B cell (primary cell): ENCODE results near the gene MAPRE2. TPM values are rescaled to one million over a fixed set of nuclear protein-coding genes. Genes with fewer than 3 reads are reported as not detected.

Source experiments
- ATAC-seq: fragments of 200-7000 bp; cut with Tn5 transposase; one replicate; pipeline ENCODE4 v1.10.0; 2021; ENCODE audit warnings: low read depth, mild to moderate bottlenecking, moderate number of reproducible peaks, moderate library complexity
- CTCF ChIA-PET: fragments of 350-600 bp; sonication (Branson Sonifier 250); formaldehyde crosslinking; loops from one replicate; lab custom pipeline; 2021; ENCODE audit warnings: antibody characterized with exemption, inconsistent platforms; lab: Charles Lee
- POLR2A ChIA-PET: fragments of 350-600 bp; sonication (Branson Sonifier 250); formaldehyde crosslinking; loops from one replicate; lab custom pipeline; 2021; ENCODE audit warnings: antibody characterized with exemption; lab: Charles Lee
- DNase-seq: peaks from one replicate; pipeline ENCODE4 v3.0.0; 2013
- H2AFZ ChIP-seq: 2 replicates; pipeline ENCODE4 v1.6.1; 2012; ENCODE audit warnings: mild to moderate bottlenecking, low read depth, low read length; ENCODE audit not compliant: insufficient read depth, poor library complexity, severe bottlenecking
- H3K27ac ChIP-seq, 2 donors: 1 replicate in 1 of 2; 2 replicates in 1 of 2; pipeline ENCODE4 v1.5.1; 2012 to 2013; ENCODE audit warnings: low read length in 2 of 2, mild to moderate bottlenecking in 2 of 2, moderate library complexity in 1 of 2
- H3K27me3 ChIP-seq, 4 experiments: fragments of 200-600 bp in 1 of 4; sonication (generic) in 1 of 4; replicated peaks in 1 of 4; 1 replicate in 2 of 4; 2 replicates in 2 of 4; pipeline versions ENCODE4 v1.6.1 to v1.7.0; 2013 to 2016; ENCODE audit warnings: low read length in 3 of 4, mild to moderate bottlenecking in 2 of 4, mixed read lengths in 1 of 4, moderate library complexity in 1 of 4; ENCODE audit not compliant: insufficient read depth in 4 of 4, control insufficient read depth in 3 of 4; ENCODE audit errors: control extremely low read depth in 1 of 4
- H3K36me3 ChIP-seq, 2 experiments: replicated peaks in 1 of 2; 1 replicate in 1 of 2; 2 replicates in 1 of 2; pipeline versions ENCODE4 v1.6.1 to v1.7.1; 2013; ENCODE audit warnings: low read length in 1 of 2; ENCODE audit not compliant: insufficient read depth in 2 of 2, control insufficient read depth in 1 of 2; ENCODE audit errors: control extremely low read depth in 1 of 2, extremely low read depth in 1 of 2
- H3K4me1 ChIP-seq, 2 donors: fragments of 200-600 bp in 1 of 2; sonication (generic) in 1 of 2; 1 replicate in 1 of 2; 2 replicates in 1 of 2; pipeline versions ENCODE4 v1.5.1 to v1.6.1; 2013 to 2017; ENCODE audit warnings: low read length in 2 of 2; ENCODE audit not compliant: control insufficient read depth in 2 of 2, insufficient read depth in 2 of 2
- H3K4me2 ChIP-seq: replicated peaks from 2 replicates; pipeline ENCODE3; 2012; ENCODE audit warnings: mild to moderate bottlenecking, low read depth, low read length; ENCODE audit not compliant: poor library complexity, severe bottlenecking
- H3K4me3 ChIP-seq, 5 experiments: fragments of 200-600 bp in 1 of 5; sonication (generic) in 1 of 5; 1 replicate in 3 of 5; 2 replicates in 2 of 5; pipeline versions ENCODE4 v1.5.1 to v1.7.0; 2011 to 2016; ENCODE audit warnings: low read length in 4 of 5, mild to moderate bottlenecking in 4 of 5, low read depth in 2 of 5, control low read depth in 1 of 5, moderate library complexity in 1 of 5; ENCODE audit not compliant: insufficient read depth in 1 of 5; ENCODE audit errors: control extremely low read depth in 1 of 5, extremely low read depth in 1 of 5
- H3K79me2 ChIP-seq: fragments of 200-600 bp; sonication (generic); one replicate; pipeline ENCODE4 v1.6.0; 2016; ENCODE audit warnings: low read length; ENCODE audit not compliant: control insufficient read depth, insufficient read depth
- H3K9ac ChIP-seq: fragments of 200-600 bp; sonication (generic); 2 replicates; pipeline ENCODE4 v1.6.1; 2017; ENCODE audit warnings: mild to moderate bottlenecking, low read length, moderate library complexity
- H3K9me3 ChIP-seq, 3 donors: one replicate each; pipeline versions ENCODE4 v1.6.1 to v1.7.1; 2013; ENCODE audit warnings: low read length in 2 of 3; ENCODE audit not compliant: control insufficient read depth in 2 of 3, insufficient read depth in 1 of 3; ENCODE audit errors: control extremely low read depth in 1 of 3
- H4K20me1 ChIP-seq: 2 replicates; pipeline ENCODE4 v1.6.0; 2012; ENCODE audit warnings: mild to moderate bottlenecking, low read length; ENCODE audit not compliant: insufficient read depth, control insufficient read depth, poor library complexity, severe bottlenecking
- H3K27ac Mint-ChIP-seq: one replicate; pipeline ENCODE4 v1.8.0; 2021; ENCODE audit warnings: mixed read lengths
- H3K27me3 Mint-ChIP-seq: one replicate; pipeline ENCODE4 v1.8.0; 2021; ENCODE audit warnings: mixed read lengths
- H3K4me1 Mint-ChIP-seq: one replicate; pipeline ENCODE4 v1.8.0; 2021; ENCODE audit warnings: mixed read lengths
- H3K4me3 Mint-ChIP-seq: one replicate; pipeline ENCODE4 v1.8.0; 2021; ENCODE audit warnings: mixed read lengths
- H3K9me3 Mint-ChIP-seq: one replicate; pipeline ENCODE4 v1.8.0; 2022; ENCODE audit warnings: mixed read lengths; ENCODE audit not compliant: insufficient read depth
- EZH2 ChIP-seq: IDR thresholded peaks from 2 replicates; pipeline ENCODE4 v1.6.1; 2012; ENCODE audit warnings: borderline replicate concordance, low read depth, mild to moderate bottlenecking, moderate library complexity, low read length; ENCODE audit not compliant: insufficient read depth, poor library complexity, severe bottlenecking
- WGBS: methylation state at CpG from one replicate; pipeline ENCODE4 v1.1.5; 2013; ENCODE audit warnings: missing lambda C conversion rate; ENCODE audit not compliant: insufficient coverage; 5-methylcytosine and 5-hydroxymethylcytosine counted together
- intact Hi-C: fragments of 100-400 bp; cut with micrococcal nuclease; formaldehyde crosslinking; loops from one replicate; pipeline ENCODE4 v1.10.0; 2022
- polyA plus RNA-seq: library from polyadenylated mRNA; depleted of rRNA; stranded (reverse); fragments of >200 nt; gene quantifications from 2 replicates; pipeline ENCODE4 v1.2.3, GENCODE V29; 2012
- total RNA-seq, 2 donors: library from RNA; stranded (reverse); fragments of 120-200 nt in 1 of 2; gene quantifications; 1 replicate in 1 of 2; 2 replicates in 1 of 2; pipeline versions ENCODE4 v1.2.3 to v1.2.4, GENCODE V29; 2013 to 2022
- TF ChIP-seq, protein P1 (sequence below): fragments of 200-600 bp; IDR thresholded peaks from one replicate; pipeline ENCODE4 v1.8.0; 2022; ENCODE audit warnings: antibody characterized with exemption, mild to moderate bottlenecking

MAPRE2 gene
- total and polyA plus RNA-seq, 2 donors (not counting 1 experiment from before 2014, with no cell fraction given): 36.7 to 63.3 TPM

GRCh38 chr18:35061336-35061735 is 20.1 kb downstream of the MAPRE2 start:
- Mint-ChIP-seq H3K9me3 (no peaks in the 10 kb centered on the region), H3K27ac (no peak overlapping the region)
- CTCF ChIA-PET: interaction anchor here (1.1 to 3.6 kb wide), 3 partner anchors 19 to 35 kb away, joined by 3 to 19 read pairs (median 3); no protein-coding TSS in a partner anchor

GRCh38 chr18:35061804-35062203 is 20.6 kb downstream of the MAPRE2 start:
- Mint-ChIP-seq H3K4me3 (no peak overlapping the region), H3K27me3 (no peaks in the 10 kb centered on the region), H3K27ac (no peak overlapping the region), H3K9me3 (no peaks in the 10 kb centered on the region), H3K4me1 (peaks cover 63% of the 10 kb centered on the region)
- Histone ChIP-seq H3K9me3 (no peaks in the 10 kb centered on the region), H3K79me2 (peaks cover 97% of the 10 kb centered on the region), H3K9ac (no peak overlapping the region), H4K20me1 (peaks cover 74% of the 10 kb centered on the region), H3K4me1 (peaks cover 4 to 10% of the 10 kb centered on the region in 2 donors), H2AFZ (no peak overlapping the region), H3K27ac (no peak overlapping the region), H3K4me2 (no peak overlapping the region), H3K36me3 (peaks cover 0 to 6% of the 10 kb centered on the region in 2 experiments), H3K27me3 (no peaks in the 10 kb centered on the region), H3K4me3 (no peak overlapping the region)
- no peak for ATAC-seq
- POLR2A ChIA-PET: no interaction called here
- TF ChIP-seq, protein P1, sequence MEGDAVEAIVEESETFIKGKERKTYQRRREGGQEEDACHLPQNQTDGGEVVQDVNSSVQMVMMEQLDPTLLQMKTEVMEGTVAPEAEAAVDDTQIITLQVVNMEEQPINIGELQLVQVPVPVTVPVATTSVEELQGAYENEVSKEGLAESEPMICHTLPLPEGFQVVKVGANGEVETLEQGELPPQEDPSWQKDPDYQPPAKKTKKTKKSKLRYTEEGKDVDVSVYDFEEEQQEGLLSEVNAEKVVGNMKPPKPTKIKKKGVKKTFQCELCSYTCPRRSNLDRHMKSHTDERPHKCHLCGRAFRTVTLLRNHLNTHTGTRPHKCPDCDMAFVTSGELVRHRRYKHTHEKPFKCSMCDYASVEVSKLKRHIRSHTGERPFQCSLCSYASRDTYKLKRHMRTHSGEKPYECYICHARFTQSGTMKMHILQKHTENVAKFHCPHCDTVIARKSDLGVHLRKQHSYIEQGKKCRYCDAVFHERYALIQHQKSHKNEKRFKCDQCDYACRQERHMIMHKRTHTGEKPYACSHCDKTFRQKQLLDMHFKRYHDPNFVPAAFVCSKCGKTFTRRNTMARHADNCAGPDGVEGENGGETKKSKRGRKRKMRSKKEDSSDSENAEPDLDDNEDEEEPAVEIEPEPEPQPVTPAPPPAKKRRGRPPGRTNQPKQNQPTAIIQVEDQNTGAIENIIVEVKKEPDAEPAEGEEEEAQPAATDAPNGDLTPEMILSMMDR: no peak
- no peak for TF ChIP-seq EZH2
- intact Hi-C loops: no loop called here
- CTCF ChIA-PET: no interaction called here
- no CpG with 5 or more reads among the region's 7 CpGs for WGBS
- no peak for DNase-seq

More at GRCh38 chr18:35061336-35061735, 20.1 kb downstream of the MAPRE2 start:
- Histone ChIP-seq H3K27me3 (no peaks in the 10 kb centered on the region), H3K79me2 (peaks cover 97% of the 10 kb centered on the region), H3K9me3 (no peaks in the 10 kb centered on the region), H3K36me3 (peaks cover 0 to 6% of the 10 kb centered on the region in 2 experiments), H3K9ac (no peak overlapping the region), H3K4me3 (no peak overlapping the region), H3K4me2 (no peak overlapping the region), H3K27ac (no peak overlapping the region), H4K20me1 (peaks cover 78% of the 10 kb centered on the region), H2AFZ (no peak overlapping the region), H3K4me1 (peaks cover 4 to 10% of the 10 kb centered on the region in 2 donors)
- POLR2A ChIA-PET: no interaction called here
- WGBS: 97% methylated on average over 7 of the region's 7 CpGs
- DNase-seq (no peak), ATAC-seq (no peak)
- H3K27me3 Mint-ChIP-seq: no peaks in the 10 kb centered on the region
- no peak for TF ChIP-seq EZH2
- TF ChIP-seq, protein P1: no peak
- intact Hi-C loops: no loop called here
- H3K4me3 Mint-ChIP-seq: no peak overlapping the region
- peaks cover 63% of the 10 kb centered on the region for H3K4me1 Mint-ChIP-seq
